Endothelial cell of umbilical vein (primary cell): ENCODE data around the gene MCM9. TPM values are rescaled to one million over a fixed set of nuclear protein-coding genes. Genes with fewer than 3 reads are reported as not detected.

Source experiments
- BruUV-seq: library from RNA; stranded (reverse); fragments of 400-500 nt; replicated peaks from 2 replicates; lab custom pipeline; 2021; lab: Mats Ljungman, UMichigan
- CTCF ChIA-PET: fragments of 300-600, 350-600 bp; sonication (Branson Sonifier 250); formaldehyde crosslinking; loops from one replicate; lab custom pipeline; 2021; ENCODE audit warnings: antibody characterized with exemption, inconsistent platforms; lab: Charles Lee
- POLR2A ChIA-PET: fragments of 300-600, 350-600 bp; sonication (Branson Sonifier 250); formaldehyde crosslinking; loops from one replicate; lab custom pipeline; 2021; ENCODE audit warnings: antibody characterized with exemption, inconsistent platforms; lab: Charles Lee
- DNase-seq: peaks from one replicate; pipeline ENCODE4 v3.0.0-alpha.2; 2011; ENCODE audit warnings: low read depth, low spot score
- FAIRE-seq: peaks from 2 replicates; lab custom pipeline; 2011; peaks lifted over from hg19 to GRCh38; lab: Jason Lieb, UNC
- H2AFZ ChIP-seq: 2 replicates; pipeline ENCODE4 v1.6.0; 2012; ENCODE audit warnings: low read depth, low read length, control low read depth, inconsistent platforms
- H3K27ac ChIP-seq: 2 replicates; pipeline ENCODE4 v1.5.1; 2011; ENCODE audit warnings: low read depth, mild to moderate bottlenecking, control low read depth, low read length, moderate library complexity; ENCODE audit not compliant: insufficient read depth
- H3K27me3 ChIP-seq, 2 experiments: 2 replicates each; pipeline versions ENCODE4 v1.6.0 to v1.6.1; 2011; ENCODE audit warnings: low read length in 2 of 2, mixed read lengths in 1 of 2; ENCODE audit not compliant: control insufficient read depth in 2 of 2, insufficient read depth in 2 of 2
- H3K36me3 ChIP-seq, 2 experiments: 2 replicates in 1 of 2; 3 replicates in 1 of 2; pipeline ENCODE4 v1.5.1; 2011; ENCODE audit warnings: low read length in 2 of 2, mild to moderate bottlenecking in 1 of 2, moderate library complexity in 1 of 2; ENCODE audit not compliant: control insufficient read depth in 2 of 2, insufficient read depth in 2 of 2; ENCODE audit errors: extremely low read depth in 1 of 2
- H3K4me1 ChIP-seq: 3 replicates; pipeline ENCODE4 v1.5.1; 2011; ENCODE audit warnings: mild to moderate bottlenecking, low read length; ENCODE audit not compliant: control insufficient read depth, insufficient read depth; ENCODE audit errors: extremely low read depth
- H3K4me2 ChIP-seq: 2 replicates; pipeline ENCODE4 v1.6.1; 2011; ENCODE audit warnings: low read length, control low read depth, mixed read lengths; ENCODE audit not compliant: insufficient read depth
- H3K4me3 ChIP-seq, 3 experiments: fragments of 200-600 bp in 1 of 3; sonication (generic), shearing (Covaris generic) in 1 of 3; replicated peaks in 1 of 3; 2 replicates each; pipeline ENCODE4 v1.5.1; 2011 to 2016; ENCODE audit warnings: control low read depth in 3 of 3, low read length in 3 of 3, mild to moderate bottlenecking in 2 of 3, inconsistent platforms in 1 of 3, low read depth in 1 of 3, moderate library complexity in 1 of 3; ENCODE audit not compliant: insufficient read depth in 1 of 3
- H3K79me2 ChIP-seq: 2 replicates; pipeline ENCODE4 v1.6.0; 2012; ENCODE audit warnings: low read length, inconsistent platforms; ENCODE audit not compliant: control insufficient read depth, insufficient read depth
- H3K9ac ChIP-seq: replicated peaks from 2 replicates; pipeline ENCODE3; 2011; ENCODE audit warnings: low read length, control low read depth; ENCODE audit not compliant: insufficient read depth; ENCODE audit errors: extremely low read depth
- H3K9me1 ChIP-seq: replicated peaks from 3 replicates; pipeline ENCODE4 v1.6.0; 2011; ENCODE audit warnings: mild to moderate bottlenecking, low read length; ENCODE audit not compliant: control insufficient read depth, insufficient read depth; ENCODE audit errors: extremely low read depth
- H3K9me3 ChIP-seq: replicated peaks from 2 replicates; pipeline ENCODE4 v1.5.1; 2012; ENCODE audit warnings: low read length, inconsistent platforms; ENCODE audit not compliant: control insufficient read depth, insufficient read depth
- H4K20me1 ChIP-seq: replicated peaks from 2 replicates; pipeline ENCODE3; 2011; ENCODE audit warnings: mild to moderate bottlenecking, low read length; ENCODE audit not compliant: control insufficient read depth, insufficient read depth; ENCODE audit errors: extremely low read depth
- CTCF ChIP-seq, 2 donors: IDR thresholded peaks; 1 replicate in 1 of 2; 2 replicates in 1 of 2; pipeline ENCODE4 v1.5.1; 2011; ENCODE audit warnings: low read length in 2 of 2, mild to moderate bottlenecking in 2 of 2, moderate library complexity in 2 of 2, control low read depth in 1 of 2, inconsistent platforms in 1 of 2, low read depth in 1 of 2; ENCODE audit not compliant: insufficient read depth in 1 of 2; ENCODE audit errors: extremely low read depth in 1 of 2
- EZH2 ChIP-seq: IDR thresholded peaks from 2 replicates; pipeline ENCODE4 v1.6.1; 2012; ENCODE audit warnings: borderline replicate concordance, low read depth, mild to moderate bottlenecking, moderate library complexity, low read length, inconsistent platforms; ENCODE audit not compliant: severe bottlenecking
- FOS ChIP-seq: IDR thresholded peaks from 2 replicates; pipeline ENCODE4 v1.6.1; 2011; ENCODE audit warnings: mild to moderate bottlenecking, low read length, moderate library complexity, borderline replicate concordance; ENCODE audit not compliant: insufficient read depth
- GATA2 ChIP-seq: IDR thresholded peaks from 2 replicates; pipeline ENCODE4 v1.7.0; 2011; ENCODE audit warnings: low read depth, mild to moderate bottlenecking, moderate library complexity, mixed read lengths, low read length; ENCODE audit not compliant: insufficient read length, insufficient read depth
- JUN ChIP-seq: IDR thresholded peaks from 2 replicates; pipeline ENCODE4 v1.6.1; 2011; ENCODE audit warnings: borderline replicate concordance, low read depth; ENCODE audit not compliant: insufficient read length, insufficient read depth
- MYC ChIP-seq: IDR thresholded peaks from one replicate; pipeline ENCODE4 v1.6.1; 2011; ENCODE audit warnings: mild to moderate bottlenecking, low read depth, low read length
- POLR2A ChIP-seq: IDR thresholded peaks from 2 replicates; pipeline ENCODE4 v1.6.1; 2012; ENCODE audit warnings: low read depth, mild to moderate bottlenecking, control low read depth, low read length
- POLR2AphosphoS5 ChIP-seq: IDR thresholded peaks from 2 replicates; pipeline ENCODE4 v1.6.1; 2012; ENCODE audit warnings: low read depth, mild to moderate bottlenecking, control low read depth, low read length, moderate library complexity; ENCODE audit not compliant: insufficient read depth
- dilution Hi-C: fragments of 300-500 bp; cut with MboI; formaldehyde crosslinking; loops from one replicate; pipeline ENCODE4 v1.15.0; 2019; ENCODE audit warnings: low sequenced_read_pairs; ENCODE audit not compliant: extremely low pct_ligation_motif_present
- intact Hi-C: fragments of 100-400 bp; cut with micrococcal nuclease; formaldehyde crosslinking; loops from one replicate; pipeline ENCODE4 v1.10.0; 2022
- polyA plus RNA-seq, 4 experiments: library from polyadenylated mRNA; depleted of rRNA in 3 of 4; stranded (reverse) in 3 of 4; unstranded in 1 of 4; fragments of >200 nt; gene quantifications; 2 replicates each; pipeline versions ENCODE4 v1.2.1 to v1.2.3, GENCODE V29; 2011 to 2012; ENCODE audit warnings: missing spikeins in 1 of 4
- total RNA-seq: library from RNA; stranded (reverse); gene quantifications from 2 replicates; pipeline ENCODE4 v1.2.3, GENCODE V29; 2021
- TF ChIP-seq, protein P1 (sequence below): IDR thresholded peaks from 2 replicates; pipeline ENCODE4 v1.6.1; 2011; ENCODE audit not compliant: insufficient read depth, insufficient read length

The MCM9 gene
- total and polyA plus RNA-seq, 2 donors (not counting 3 experiments of a cell fraction or from before 2014, with no cell fraction given): 2.0 to 14.1 TPM

DNA sequence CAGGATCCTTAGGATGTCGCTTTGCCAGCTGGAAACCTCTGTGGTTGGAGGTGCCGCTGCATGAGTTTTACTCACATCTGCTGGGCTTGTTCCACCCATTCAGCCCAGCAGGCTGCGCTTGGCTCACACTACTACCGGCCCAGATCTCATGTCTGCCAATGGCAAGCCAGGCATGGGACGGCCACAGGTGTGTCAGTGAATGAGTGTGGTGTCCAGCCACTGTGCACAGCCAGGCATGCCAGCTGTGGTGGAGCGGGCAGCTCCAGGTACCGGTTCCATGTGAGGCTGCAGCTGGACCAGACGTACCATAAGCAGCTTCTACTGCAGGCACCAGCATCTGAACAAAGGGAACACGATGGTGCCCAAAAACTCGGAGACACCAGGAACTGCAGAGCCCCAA, 74.1 kb downstream of the MCM9 start:
- dilution Hi-C loops (no loop called here), intact Hi-C loops (no loop called here)
- CTCF ChIA-PET: interaction anchor here (1.6 kb wide), 1 partner anchor 60 kb away, joined by 3 read pairs; no protein-coding TSS in a partner anchor
- TF ChIP-seq GATA2: no peak
- no peak for TF ChIP-seq EZH2
- TF ChIP-seq, protein P1, sequence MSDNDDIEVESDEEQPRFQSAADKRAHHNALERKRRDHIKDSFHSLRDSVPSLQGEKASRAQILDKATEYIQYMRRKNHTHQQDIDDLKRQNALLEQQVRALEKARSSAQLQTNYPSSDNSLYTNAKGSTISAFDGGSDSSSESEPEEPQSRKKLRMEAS: no peak
- TF ChIP-seq MYC: no peak
- TF ChIP-seq CTCF (IDR thresholded peaks at IDR 0.05; ENCODE audit: extremely low read depth in 1 of 2, insufficient read depth in 1 of 2, low read depth in 1 of 2, low read length in 2 of 2): no peak
- no peak for TF ChIP-seq POLR2A
- no peak for TF ChIP-seq FOS
- TF ChIP-seq JUN: no peak
- TF ChIP-seq POLR2AphosphoS5: no peak
- no peak for FAIRE-seq
- POLR2A ChIA-PET: no interaction called here
- peaks cover 2% of the 10 kb centered on the region for H3K79me2 ChIP-seq
- H3K4me2 ChIP-seq: no peak overlapping the region
- H3K27ac ChIP-seq: no peak overlapping the region
- H3K9me1 ChIP-seq: no peaks in the 10 kb centered on the region
- no peak overlapping the region for H2AFZ ChIP-seq
- no peak overlapping the region for H3K4me3 ChIP-seq
- no TSS peak for BruUV-seq
- no peak overlapping the region for H3K9ac ChIP-seq
- H3K4me1 ChIP-seq: no peaks in the 10 kb centered on the region
- no peaks in the 10 kb centered on the region for H3K36me3 ChIP-seq
- H4K20me1 ChIP-seq: peaks cover 2% of the 10 kb centered on the region
- no peaks in the 10 kb centered on the region for H3K9me3 ChIP-seq
- no peaks in the 10 kb centered on the region for H3K27me3 ChIP-seq
- no peak for DNase-seq
